IPS-11a (cell line): ENCODE data around the gene JADE3.
"Not testable (repeated sequence)": the region's sequence is repeated elsewhere in the genome, so short reads cannot be mapped to it uniquely, and the experiment has no call there.

ENCODE experiments used
- H3K4me3 ChIP-seq: one replicate; pipeline ENCODE4 v1.5.1; 2013; ENCODE audit warnings: low read depth, low read length, control low read depth

Gene JADE3

DNA sequence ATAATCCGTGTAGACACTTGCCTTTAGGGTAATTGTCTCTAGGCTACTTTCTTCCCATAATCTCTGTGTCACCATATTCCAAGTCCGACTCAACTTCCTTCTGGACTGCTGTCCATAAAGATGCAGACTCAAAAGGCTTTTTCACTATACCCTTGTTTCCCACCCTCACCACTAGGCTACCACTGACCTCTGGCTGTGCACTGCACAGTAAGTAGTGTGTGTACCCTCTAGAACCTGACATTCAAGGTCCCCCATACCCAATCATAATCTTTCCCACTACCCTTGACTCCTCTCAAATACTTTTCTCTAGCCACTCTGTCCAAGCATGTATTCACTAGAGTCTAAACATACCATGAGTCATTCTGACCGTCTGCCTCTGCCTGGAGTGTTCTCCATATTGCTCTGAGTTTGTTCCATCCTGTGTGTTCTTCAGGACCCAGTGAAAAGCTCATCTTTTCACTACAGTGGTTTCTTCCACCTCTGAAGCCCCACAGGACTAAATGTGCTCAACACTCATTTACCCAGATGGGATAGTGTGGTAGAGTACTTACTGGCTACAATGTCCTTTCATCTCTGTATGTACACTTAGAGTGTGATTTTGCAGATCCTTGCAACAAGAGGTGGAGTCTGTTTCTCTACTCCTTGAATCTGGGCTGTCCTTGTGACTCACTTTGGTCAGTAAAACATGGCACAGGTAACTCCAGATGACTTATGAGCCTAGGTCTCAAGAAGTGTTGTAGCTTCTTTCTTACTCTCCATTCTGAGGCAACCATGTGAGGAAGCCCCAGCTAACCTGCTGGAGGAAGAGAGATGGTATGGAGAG lies 17.4 kb downstream of the JADE3 start:
- H3K4me3 ChIP-seq: no peak overlapping the region

GRCh38 chrX:46935295-46935694 lies 23.1 kb downstream of the JADE3 start:
- H3K4me3 ChIP-seq: no peak overlapping the region

DNA sequence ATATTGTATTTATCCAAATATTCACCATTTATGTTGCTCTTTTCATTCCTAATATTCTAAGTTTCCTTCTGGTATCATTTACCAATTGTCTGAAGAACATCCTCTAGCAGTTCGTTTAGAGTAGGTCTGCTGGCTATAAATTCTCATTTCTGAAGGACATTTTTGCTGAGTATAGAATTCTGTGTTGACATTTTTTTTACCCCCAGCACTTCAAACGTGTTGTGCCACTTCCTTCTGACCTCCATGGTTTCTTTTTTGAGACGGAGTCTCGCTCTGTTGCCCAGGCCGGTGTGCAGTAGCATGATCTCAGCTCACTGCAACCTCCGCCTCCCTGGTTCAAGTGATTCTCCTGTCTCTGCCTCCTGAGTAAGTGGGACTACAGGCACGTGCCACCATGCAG lies 26.4 kb downstream of the JADE3 start:
- no peak overlapping the region for H3K4me3 ChIP-seq

GRCh38 chrX:46941341-46941740 lies 29.1 kb downstream of the JADE3 start:
- H3K4me3 ChIP-seq: no peak overlapping the region

DNA sequence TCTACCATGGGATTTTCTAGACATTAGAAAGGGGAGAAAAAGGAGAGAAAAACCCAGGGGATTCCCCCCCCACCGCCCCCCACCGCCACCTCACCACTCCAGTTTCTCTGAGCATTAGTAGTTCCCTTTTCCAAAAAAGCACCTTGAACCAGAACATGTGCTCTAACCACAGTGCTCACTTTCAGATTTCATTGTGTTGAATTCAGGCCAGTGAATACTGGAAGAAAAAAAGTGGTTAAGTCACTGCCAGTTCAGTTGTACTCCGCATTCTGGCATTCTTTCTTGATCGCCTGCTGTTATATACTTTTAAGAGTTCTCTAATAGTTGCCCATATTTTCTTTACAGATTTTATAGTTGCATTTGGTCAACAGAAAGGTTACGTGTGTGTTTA lies 40.9 kb downstream of the JADE3 start:
- no peak overlapping the region for H3K4me3 ChIP-seq

GRCh38 chrX:46953597-46953996 lies 41.4 kb downstream of the JADE3 start:
- no peak overlapping the region for H3K4me3 ChIP-seq

- H3K4me3 ChIP-seq: no peak overlapping the region
These were observed 42.5 kb downstream of the JADE3 start for GRCh38 chrX:46954716-46955115.

DNA sequence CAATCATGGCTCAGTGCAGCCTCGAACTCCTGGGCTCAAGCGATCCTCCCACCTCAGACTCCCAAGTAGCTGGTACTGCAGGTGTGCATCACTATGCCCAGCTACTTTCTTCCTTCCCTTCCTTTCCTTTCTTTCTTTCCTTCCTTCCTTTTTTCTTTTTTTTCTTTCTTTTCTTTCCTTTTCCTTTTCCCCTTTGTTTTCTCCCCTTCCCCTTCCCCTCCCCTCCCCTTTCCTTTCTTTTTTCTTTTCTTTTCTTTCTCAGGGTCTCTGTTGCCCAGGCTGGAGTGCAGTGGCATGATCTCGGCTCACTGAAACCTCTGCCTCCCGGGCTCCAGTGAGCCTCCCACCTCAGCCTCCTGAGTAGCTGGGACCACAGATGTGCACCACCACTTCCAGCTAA lies 44.4 kb downstream of the JADE3 start:
- H3K4me3 ChIP-seq: not testable (repeated sequence)

DNA sequence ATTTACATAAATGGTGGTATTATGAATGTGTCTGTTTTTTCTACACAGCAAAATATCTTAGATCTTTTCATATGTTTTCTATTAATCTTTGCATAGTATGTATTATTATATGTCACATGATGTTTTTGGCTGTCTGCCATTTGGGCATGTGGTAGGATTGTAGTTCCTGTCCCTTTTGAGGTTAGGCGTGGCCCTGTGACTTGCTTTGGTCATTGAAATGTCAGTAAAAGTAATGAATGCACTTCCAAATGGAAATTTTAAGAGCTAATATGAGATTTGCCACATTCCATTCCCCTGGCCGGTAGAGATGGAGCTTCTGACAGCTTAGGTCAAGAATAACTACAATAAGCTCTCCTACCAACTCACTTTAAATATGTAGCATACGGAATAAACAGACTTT lies 45.1 kb downstream of the JADE3 start:
- H3K4me3 ChIP-seq: no peak overlapping the region

GRCh38 chrX:46959101-46959500 lies 46.9 kb downstream of the JADE3 start:
- no peak overlapping the region for H3K4me3 ChIP-seq

- H3K4me3 ChIP-seq: no peak overlapping the region
These were observed 47.9 kb downstream of the JADE3 start for GRCh38 chrX:46959985-46960700.

DNA sequence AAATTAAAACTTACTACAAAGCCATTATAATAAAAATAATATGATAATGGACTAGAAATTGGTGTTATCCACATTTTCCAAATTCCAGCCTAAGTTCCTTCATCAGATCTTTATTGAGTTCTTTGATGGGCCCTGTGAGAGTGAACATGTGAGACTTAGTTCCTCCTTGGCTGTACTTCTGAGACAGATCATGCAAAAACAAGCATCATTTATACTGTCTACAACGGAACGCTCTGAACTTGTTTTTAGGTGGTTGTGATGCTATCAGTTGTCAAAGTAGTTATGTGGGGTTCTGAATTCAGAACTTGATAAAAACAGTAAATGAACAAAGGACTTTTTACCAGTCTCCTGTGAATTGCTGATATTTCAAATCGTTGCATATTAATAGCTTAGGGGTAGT lies 48.9 kb downstream of the JADE3 start:
- no peak overlapping the region for H3K4me3 ChIP-seq

GRCh38 chrX:46961574-46962283 lies 49.5 kb downstream of the JADE3 start:
- H3K4me3 ChIP-seq: no peak overlapping the region

DNA sequence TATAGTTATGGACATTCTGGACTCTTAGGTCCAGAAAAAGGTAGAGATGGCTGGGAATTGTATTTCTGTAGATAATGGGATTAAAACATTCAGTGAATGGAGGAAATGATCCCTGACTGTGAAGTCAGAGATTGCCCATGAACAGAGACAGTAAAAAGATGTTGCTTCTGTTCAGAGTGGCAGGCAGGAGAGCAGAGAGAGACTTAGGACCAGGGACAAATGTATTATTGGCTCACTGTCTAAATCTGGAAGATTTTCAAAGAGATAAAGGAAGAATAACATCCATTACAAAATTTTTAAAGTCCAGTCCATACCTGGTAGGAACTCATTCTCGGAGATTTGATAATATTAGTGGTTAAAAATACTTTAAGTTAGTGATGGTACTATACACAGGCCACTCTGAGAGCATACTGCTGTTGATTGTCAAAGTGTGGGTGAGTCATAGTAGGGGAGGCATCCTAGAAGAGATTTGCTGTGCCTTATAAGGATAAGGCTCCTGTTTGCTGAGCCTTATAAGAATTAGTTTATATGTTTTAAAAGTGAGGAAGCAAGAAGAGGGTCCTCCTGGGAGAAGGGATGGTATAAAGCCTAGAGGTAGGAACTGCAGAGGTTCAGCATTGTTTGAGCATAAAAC lies 53.0 kb downstream of the JADE3 start:
- H3K4me3 ChIP-seq: no peak overlapping the region

DNA sequence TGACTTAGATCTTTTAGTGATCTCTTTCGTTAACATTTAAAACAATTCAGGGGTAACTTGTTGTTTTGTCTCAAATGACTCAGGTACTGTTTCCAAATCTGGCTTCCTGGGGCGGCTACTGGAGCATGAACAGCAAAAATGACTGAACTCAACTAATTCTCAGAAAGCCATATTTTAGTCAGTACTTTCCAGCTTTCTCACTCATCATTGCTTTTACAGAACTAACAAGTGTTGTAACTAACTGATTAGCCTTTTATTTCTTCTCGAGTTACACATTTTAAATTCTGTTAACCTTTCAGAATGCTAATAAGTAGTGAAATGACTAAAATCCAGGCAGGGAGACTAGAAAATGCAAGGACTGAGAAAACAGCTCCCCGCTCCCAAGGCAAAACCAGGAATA lies 55.3 kb downstream of the JADE3 start:
- no peak overlapping the region for H3K4me3 ChIP-seq

DNA sequence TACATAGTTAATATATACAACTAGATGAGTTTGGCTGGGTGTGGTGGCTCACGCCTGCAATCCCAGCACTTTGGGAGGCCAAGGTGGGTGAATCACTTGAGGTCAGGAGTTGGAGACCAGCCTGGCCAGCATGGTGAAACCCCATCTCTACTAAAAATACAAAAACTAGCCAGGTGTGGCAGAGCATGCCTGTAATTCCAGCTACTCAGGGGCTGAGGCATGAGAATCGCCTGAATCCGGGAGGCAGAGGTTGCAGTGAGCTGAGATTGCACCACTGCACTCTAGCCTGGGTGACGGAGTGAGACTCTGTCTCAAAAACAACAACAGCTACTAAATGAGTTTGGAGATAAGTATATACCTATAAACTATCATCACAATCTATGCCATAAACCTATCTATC lies 64.8 kb downstream of the JADE3 start:
- H3K4me3 ChIP-seq: not testable (repeated sequence)

- no peak overlapping the region for H3K4me3 ChIP-seq
These were observed 66.4 kb downstream of the JADE3 start for GRCh38 chrX:46978341-46979291.

- H3K4me3 ChIP-seq: no peak overlapping the region
These were observed 72.5 kb downstream of the JADE3 start for GRCh38 chrX:46984705-46985104.

GRCh38 chrX:46989548-46989947 lies 77.3 kb downstream of the JADE3 start:
- H3K4me3 ChIP-seq: no peak overlapping the region

- no peak overlapping the region for H3K4me3 ChIP-seq
These were observed 79.4 kb downstream of the JADE3 start for GRCh38 chrX:46991664-46992063.
